Stimulated activated CD8-positive, alpha-beta memory T cell treated with anti-CD3 and anti-CD28 coated beads, Interleukin-2, amount 100 ng/mL, for 48 hours (primary cell): Measurements from ENCODE around the gene EDIL3.

Experiments
- DNase-seq, 2 donors: peaks; one replicate each; pipeline ENCODE4 v3.0.0-alpha.2; 2020; ENCODE audit warnings: low read depth in 2 of 2

The EDIL3 gene

DNA sequence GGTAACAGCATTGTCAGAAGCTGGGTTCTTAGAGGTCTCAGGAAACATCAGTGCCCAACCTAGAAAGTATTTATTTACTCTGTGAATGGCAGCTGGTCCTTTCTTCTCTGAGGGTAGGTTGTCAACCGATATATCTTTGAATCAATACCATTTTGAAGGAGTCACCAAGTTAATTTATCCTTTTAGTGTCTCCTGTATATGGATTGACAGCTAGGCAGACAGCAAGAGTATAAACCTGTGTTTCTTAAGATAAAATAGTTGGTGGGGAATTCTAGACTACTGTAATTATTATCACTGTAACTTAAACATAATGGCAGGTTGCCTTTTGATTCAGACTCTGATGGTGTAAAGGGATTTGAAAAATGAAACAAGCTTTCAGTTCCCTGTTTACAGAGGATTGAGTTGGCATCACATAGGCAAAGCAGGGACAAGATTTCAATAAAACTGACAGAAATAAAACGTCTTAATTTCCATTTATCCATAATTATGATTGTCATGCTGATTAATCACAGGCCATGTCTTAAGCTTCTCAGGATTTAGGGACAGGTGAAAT lies 473.2 kb downstream of the EDIL3 start:
- DNase-seq: no peak

DNA sequence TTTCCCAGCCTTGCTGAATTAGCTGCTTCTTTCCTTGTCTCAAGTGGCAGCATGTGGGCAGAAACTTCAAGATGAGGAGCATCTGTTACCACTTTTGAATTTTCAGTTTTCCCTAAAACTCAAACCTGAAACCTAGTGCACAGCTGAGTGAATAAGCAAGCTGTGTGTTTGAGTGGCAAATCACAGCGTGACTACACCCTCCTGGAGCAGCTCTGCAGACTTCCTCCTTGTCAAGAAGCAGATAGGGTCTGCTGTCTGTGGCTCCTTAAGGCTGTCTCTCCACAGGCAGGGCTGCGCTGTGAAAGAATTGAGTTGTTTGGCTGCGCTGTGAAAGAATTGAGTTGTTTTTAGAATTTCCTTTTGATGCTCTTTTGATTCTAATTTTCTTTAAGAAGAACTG lies 484.4 kb downstream of the EDIL3 start:
- DNase-seq: no peak

- DNase-seq: no peak
These were observed 485.2 kb downstream of the EDIL3 start for GRCh38 chr5:83899326-83899970.

- no peak for DNase-seq
These were observed 488.8 kb downstream of the EDIL3 start for GRCh38 chr5:83895860-83896259.

DNA sequence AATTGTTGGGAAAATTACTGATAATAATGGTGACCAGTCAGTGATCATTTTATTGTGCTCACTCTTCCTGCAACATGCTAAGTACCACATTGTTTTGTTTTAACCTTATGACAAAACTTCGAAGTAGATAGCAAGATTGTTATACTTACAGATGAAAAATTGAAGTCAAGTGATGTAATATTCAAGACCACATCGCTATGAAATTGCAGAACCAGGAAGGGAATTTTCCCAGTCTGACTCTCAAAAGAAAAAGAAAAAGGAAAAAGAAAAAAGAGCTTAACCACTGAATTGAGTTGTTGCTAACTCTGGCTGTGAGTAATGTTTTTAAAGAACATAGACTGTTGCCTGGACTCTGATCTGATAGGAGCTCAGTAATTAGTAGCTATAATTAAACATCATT lies 493.4 kb downstream of the EDIL3 start:
- no peak for DNase-seq
